Thyroid gland (tissue), 4 donors: ENCODE measurements around the gene ACACA. TPM values are rescaled to one million over a fixed set of nuclear protein-coding genes. Genes with fewer than 3 reads are reported as not detected.

Source experiments
- DNase-seq, 2 donors: peaks; one replicate each; pipeline ENCODE4 v3.0.0-alpha.2; 2019
- H3K27ac ChIP-seq, 3 donors: fragments of 200-600 bp; sonication (generic); 1 replicate in 2 of 3; 2 replicates in 1 of 3; pipeline ENCODE4 v1.5.1; 2016 to 2019; ENCODE audit warnings: mild to moderate bottlenecking in 1 of 3, moderate library complexity in 1 of 3
- H3K27me3 ChIP-seq: fragments of 200-600 bp; sonication (generic); one replicate; pipeline ENCODE4 v1.5.1; 2019
- H3K36me3 ChIP-seq, 2 donors: fragments of 200-600 bp; sonication (generic); one replicate each; pipeline ENCODE4 v1.5.1; 2016 to 2019
- H3K4me1 ChIP-seq, 2 donors: fragments of 200-600 bp; sonication (generic); one replicate each; pipeline ENCODE4 v1.5.1; 2017 to 2019
- H3K4me3 ChIP-seq, 3 donors: fragments of 200-600 bp; sonication (generic); replicated peaks in 1 of 3; 1 replicate in 2 of 3; 2 replicates in 1 of 3; pipeline ENCODE4 v1.5.1; 2016; ENCODE audit warnings: mild to moderate bottlenecking in 1 of 3
- H3K9me3 ChIP-seq: fragments of 200-600 bp; sonication (generic); one replicate; pipeline ENCODE4 v1.5.1; 2017
- CTCF ChIP-seq, 6 experiments: fragments of 200-600 bp in 3 of 6; fragments of 450-650 bp in 3 of 6; sonication (generic) in 3 of 6; IDR thresholded peaks; one replicate each; pipeline ENCODE4 v1.5.1; 2016 to 2019; ENCODE audit warnings: antibody characterized with exemption in 6 of 6, mild to moderate bottlenecking in 2 of 6, inconsistent platforms in 1 of 6, moderate library complexity in 1 of 6
- POLR2A ChIP-seq, 2 donors: fragments of 450-650 bp; IDR thresholded peaks; one replicate each; pipeline ENCODE4 v1.6.1; 2017; ENCODE audit warnings: antibody characterized with exemption in 2 of 2, mild to moderate bottlenecking in 2 of 2, moderate library complexity in 1 of 2
- WGBS, 2 donors: methylation state at CpG; one replicate each; pipeline ENCODE4 v1.1.5; 2017; 5-methylcytosine and 5-hydroxymethylcytosine counted together
- intact Hi-C: fragments of 100-400 bp; cut with DNase I; formaldehyde crosslinking; loops from one replicate; pipeline ENCODE4 v1.15.1; 2023
- total RNA-seq, 4 donors: library from RNA; depleted of rRNA; stranded (reverse); fragments of >200 nt; gene quantifications; one replicate each; pipeline ENCODE4 v1.2.3, GENCODE V29; 2016

The ACACA gene
- total RNA-seq, 4 donors from 2014 or later, result 27.2 to 55.7 (median 38.4) TPM

- WGBS, 2 donors, result 82 to 85% methylated on average over 6 of the region's 6 CpGs
- Histone ChIP-seq H3K9me3 (no peaks in the 10 kb centered on the region), H3K27me3 (no peaks in the 10 kb centered on the region), H3K27ac (no peak overlapping the region), H3K4me1 (no peaks in the 10 kb centered on the region), H3K4me3 (no peak overlapping the region), H3K36me3 (peaks cover 0 to 7% of the 10 kb centered on the region in 2 donors)
- TF ChIP-seq CTCF (IDR thresholded peaks at IDR 0.05) (no peak), POLR2A (IDR thresholded peaks at IDR 0.05) (no peak)
- intact Hi-C loops, result no loop called here
- DNase-seq, result no peak
Measured at GRCh38 chr17:37060094-37060493, 346.5 kb downstream of the ACACA start.

GRCh38 chr17:37059493-37059892 lies 347.1 kb downstream of the ACACA start:
- H3K27ac ChIP-seq, result no peak overlapping the region
- H3K4me3 ChIP-seq, result no peak overlapping the region
- no peaks in the 10 kb centered on the region for H3K4me1 ChIP-seq
- intact Hi-C loops, result loop anchor here (10.0 kb wide), 1 partner anchor 445 kb away; no protein-coding TSS in a partner anchor
- no peak for DNase-seq
- peaks cover 0 to 7% of the 10 kb centered on the region in 2 donors for H3K36me3 ChIP-seq
- WGBS, 2 donors, result 86 to 96% methylated on average over 3 of the region's 3 CpGs
- TF ChIP-seq POLR2A (IDR thresholded peaks at IDR 0.05) (no peak), CTCF (IDR thresholded peaks at IDR 0.05) (no peak)
- H3K27me3 ChIP-seq, result no peaks in the 10 kb centered on the region
- H3K9me3 ChIP-seq, result no peaks in the 10 kb centered on the region

GRCh38 chr17:37056622-37057021 lies 350.0 kb downstream of the ACACA start:
- Histone ChIP-seq H3K27me3 (no peaks in the 10 kb centered on the region), H3K4me1 (no peaks in the 10 kb centered on the region), H3K9me3 (no peaks in the 10 kb centered on the region), H3K36me3 (peaks cover 0 to 7% of the 10 kb centered on the region in 2 donors), H3K4me3 (no peak overlapping the region), H3K27ac (no peak overlapping the region)
- no peak for TF ChIP-seq POLR2A (IDR thresholded peaks at IDR 0.05)
- no peak for TF ChIP-seq CTCF (IDR thresholded peaks at IDR 0.05)
- no peak for DNase-seq
- 95 to 97% methylated on average over 18 of the region's 18 CpGs for WGBS, 2 donors
- intact Hi-C loops, result loop anchor here (10.0 kb wide), 1 partner anchor 442 kb away; no protein-coding TSS in a partner anchor

- TF ChIP-seq CTCF (IDR thresholded peaks at IDR 0.05) (no peak), POLR2A (IDR thresholded peaks at IDR 0.05) (no peak)
- Histone ChIP-seq H3K9me3 (no peaks in the 10 kb centered on the region), H3K4me3 (no peak overlapping the region), H3K27ac (no peak overlapping the region), H3K27me3 (no peaks in the 10 kb centered on the region), H3K36me3 (peaks cover 0 to 7% of the 10 kb centered on the region in 2 donors), H3K4me1 (no peaks in the 10 kb centered on the region)
- WGBS, 2 donors, result 91 to 93% methylated on average over 8 of the region's 8 CpGs
- DNase-seq, result no peak
- intact Hi-C loops, result loop anchor here (10.0 kb wide), 1 partner anchor 440 kb away; no protein-coding TSS in a partner anchor
Measured at GRCh38 chr17:37054894-37055293, 351.7 kb downstream of the ACACA start.

GRCh38 chr17:37052450-37052849 lies 354.2 kb downstream of the ACACA start:
- Histone ChIP-seq H3K27ac (no peak overlapping the region), H3K4me1 (no peaks in the 10 kb centered on the region), H3K27me3 (no peaks in the 10 kb centered on the region), H3K9me3 (no peaks in the 10 kb centered on the region), H3K36me3 (peaks cover 0 to 7% of the 10 kb centered on the region in 2 donors), H3K4me3 (no peak overlapping the region)
- DNase-seq, result no peak
- intact Hi-C loops, result loop anchor here (10.0 kb wide), 1 partner anchor 438 kb away; no protein-coding TSS in a partner anchor
- WGBS, 2 donors, result 87 to 93% methylated on average over 6 of the region's 6 CpGs
- TF ChIP-seq CTCF (IDR thresholded peaks at IDR 0.05), result no peak
- TF ChIP-seq POLR2A (IDR thresholded peaks at IDR 0.05), result no peak
